ENCODE measurements around the gene PSPH.

DNA sequence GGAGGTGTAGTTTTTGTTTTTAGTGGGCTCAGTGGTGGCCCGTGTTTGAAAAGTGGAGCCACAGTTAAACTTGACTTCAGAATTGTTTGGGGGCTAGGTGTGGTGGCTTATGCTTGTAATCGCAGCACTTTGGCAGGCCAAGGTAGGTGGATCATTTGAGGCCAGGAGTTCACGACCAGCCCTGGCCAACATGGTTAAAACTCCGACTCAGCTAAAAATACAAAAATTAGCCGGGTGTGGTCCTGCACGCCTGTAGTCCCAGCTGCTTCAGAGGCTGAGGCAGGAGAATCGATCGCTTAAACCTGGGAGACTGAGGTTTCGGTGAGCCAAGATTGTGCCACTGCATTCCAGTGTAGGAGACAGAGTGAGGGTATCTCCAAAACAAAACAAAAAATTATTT, 2.1 kb upstream of the PSPH start:
- TF ChIP-seq, protein P1, sequence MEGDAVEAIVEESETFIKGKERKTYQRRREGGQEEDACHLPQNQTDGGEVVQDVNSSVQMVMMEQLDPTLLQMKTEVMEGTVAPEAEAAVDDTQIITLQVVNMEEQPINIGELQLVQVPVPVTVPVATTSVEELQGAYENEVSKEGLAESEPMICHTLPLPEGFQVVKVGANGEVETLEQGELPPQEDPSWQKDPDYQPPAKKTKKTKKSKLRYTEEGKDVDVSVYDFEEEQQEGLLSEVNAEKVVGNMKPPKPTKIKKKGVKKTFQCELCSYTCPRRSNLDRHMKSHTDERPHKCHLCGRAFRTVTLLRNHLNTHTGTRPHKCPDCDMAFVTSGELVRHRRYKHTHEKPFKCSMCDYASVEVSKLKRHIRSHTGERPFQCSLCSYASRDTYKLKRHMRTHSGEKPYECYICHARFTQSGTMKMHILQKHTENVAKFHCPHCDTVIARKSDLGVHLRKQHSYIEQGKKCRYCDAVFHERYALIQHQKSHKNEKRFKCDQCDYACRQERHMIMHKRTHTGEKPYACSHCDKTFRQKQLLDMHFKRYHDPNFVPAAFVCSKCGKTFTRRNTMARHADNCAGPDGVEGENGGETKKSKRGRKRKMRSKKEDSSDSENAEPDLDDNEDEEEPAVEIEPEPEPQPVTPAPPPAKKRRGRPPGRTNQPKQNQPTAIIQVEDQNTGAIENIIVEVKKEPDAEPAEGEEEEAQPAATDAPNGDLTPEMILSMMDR (conservative IDR thresholded peaks at IDR 0.05): no peak
- no peak for TF ChIP-seq ZFX (IDR thresholded peaks at IDR 0.05)
